Measurements from ENCODE around the gene CCDC121.
A peak's percentile ranks its signal among the peaks of the same experiment; 100 is the strongest.
"Not testable (repeated sequence)": the region's sequence is repeated elsewhere in the genome, so short reads cannot be mapped to it uniquely, and the experiment has no call there.

CCDC121 gene

GRCh38 chr2:27651056-27651455 lies 22.2 kb upstream of the CCDC121 start:
- DNase-seq (no peak), ATAC-seq (no peak)
- H3K36me3 Mint-ChIP-seq (ENCODE audit: low read depth) = peaks cover 68% of the 10 kb centered on the region
- no peaks in the 10 kb centered on the region for H3K9me3 Mint-ChIP-seq
- no peak overlapping the region for H3K4me3 Mint-ChIP-seq
- H3K4me1 Mint-ChIP-seq = peaks cover 22% of the 10 kb centered on the region
- no peak overlapping the region for H3K27ac Mint-ChIP-seq
- no peaks in the 10 kb centered on the region for H3K27me3 Mint-ChIP-seq

- no peak for ATAC-seq
- peaks cover 54% of the 10 kb centered on the region for H3K36me3 Mint-ChIP-seq (ENCODE audit: low read depth)
- H3K4me1 Mint-ChIP-seq = peaks cover 6% of the 10 kb centered on the region
- DNase-seq = no peak
- no peaks in the 10 kb centered on the region for H3K9me3 Mint-ChIP-seq
- peak overlapping the region; percentile 41 for H3K27ac Mint-ChIP-seq
- no peak overlapping the region for H3K4me3 Mint-ChIP-seq
- no peaks in the 10 kb centered on the region for H3K27me3 Mint-ChIP-seq
Observed at GRCh38 chr2:27647737-27648136, 18.9 kb upstream of the CCDC121 start.

GRCh38 chr2:27647289-27647688 lies 18.5 kb upstream of the CCDC121 start:
- Mint-ChIP-seq H3K9me3 (no peaks in the 10 kb centered on the region), H3K27me3 (no peaks in the 10 kb centered on the region), H3K4me3 (no peak overlapping the region), H3K27ac (no peak overlapping the region), H3K36me3 (ENCODE audit: low read depth) (peaks cover 51% of the 10 kb centered on the region), H3K4me1 (peaks cover 2% of the 10 kb centered on the region)
- DNase-seq (no peak), ATAC-seq (no peak)

- no peaks in the 10 kb centered on the region for H3K9me3 Mint-ChIP-seq
- DNase-seq (no peak), ATAC-seq (no peak)
- peaks cover 1% of the 10 kb centered on the region for H3K4me1 Mint-ChIP-seq
- H3K4me3 Mint-ChIP-seq = no peak overlapping the region
- peaks cover 55% of the 10 kb centered on the region for H3K36me3 Mint-ChIP-seq (ENCODE audit: low read depth)
- no peaks in the 10 kb centered on the region for H3K27me3 Mint-ChIP-seq
- no peak overlapping the region for H3K27ac Mint-ChIP-seq
Observed at GRCh38 chr2:27645197-27645596, 16.4 kb upstream of the CCDC121 start.

- Mint-ChIP-seq H3K27ac (no peak overlapping the region), H3K4me3 (no peak overlapping the region), H3K36me3 (ENCODE audit: low read depth) (peaks cover 51% of the 10 kb centered on the region), H3K4me1 (peaks cover 36% of the 10 kb centered on the region), H3K9me3 (no peaks in the 10 kb centered on the region), H3K27me3 (no peaks in the 10 kb centered on the region)
- no peak for DNase-seq
- ATAC-seq = no peak
Observed at GRCh38 chr2:27640722-27641245, 12.0 kb upstream of the CCDC121 start.

GRCh38 chr2:27638709-27639108 lies 9.9 kb upstream of the CCDC121 start:
- H3K4me3 Mint-ChIP-seq = peak overlapping the region; percentile 67
- ATAC-seq (peak; percentile 65), DNase-seq (no peak)
- no peaks in the 10 kb centered on the region for H3K9me3 Mint-ChIP-seq
- H3K27me3 Mint-ChIP-seq = no peaks in the 10 kb centered on the region
- peaks cover 41% of the 10 kb centered on the region for H3K4me1 Mint-ChIP-seq
- peak overlapping the region; percentile 96 for H3K27ac Mint-ChIP-seq
- peaks cover 60% of the 10 kb centered on the region for H3K36me3 Mint-ChIP-seq (ENCODE audit: low read depth)

GRCh38 chr2:27638037-27638637 lies 9.3 kb upstream of the CCDC121 start:
- Mint-ChIP-seq H3K27ac (peak overlapping the region; percentile 96), H3K9me3 (no peaks in the 10 kb centered on the region), H3K4me1 (peaks cover 41% of the 10 kb centered on the region), H3K4me3 (peak overlapping the region; percentile 67), H3K36me3 (ENCODE audit: low read depth) (peaks cover 60% of the 10 kb centered on the region), H3K27me3 (no peaks in the 10 kb centered on the region)
- ATAC-seq (peak; percentile 89), DNase-seq (no peak)

GRCh38 chr2:27636766-27637165 lies 8.0 kb upstream of the CCDC121 start:
- no peaks in the 10 kb centered on the region for H3K27me3 Mint-ChIP-seq
- ATAC-seq (no peak), DNase-seq (no peak)
- H3K27ac Mint-ChIP-seq = no peak overlapping the region
- H3K4me1 Mint-ChIP-seq = peaks cover 42% of the 10 kb centered on the region
- no peaks in the 10 kb centered on the region for H3K9me3 Mint-ChIP-seq
- no peak overlapping the region for H3K4me3 Mint-ChIP-seq
- H3K36me3 Mint-ChIP-seq (ENCODE audit: low read depth) = peaks cover 66% of the 10 kb centered on the region

GRCh38 chr2:27634291-27634690 lies 5.5 kb upstream of the CCDC121 start:
- Mint-ChIP-seq H3K36me3 (ENCODE audit: low read depth) (peaks cover 57% of the 10 kb centered on the region), H3K27me3 (no peaks in the 10 kb centered on the region), H3K9me3 (no peaks in the 10 kb centered on the region), H3K4me1 (peaks cover 32% of the 10 kb centered on the region), H3K27ac (no peak overlapping the region), H3K4me3 (no peak overlapping the region)
- DNase-seq (no peak), ATAC-seq (no peak)

GRCh38 chr2:27630257-27630656 lies 1.4 kb upstream of the CCDC121 start:
- not testable (repeated sequence) for H3K4me3 Mint-ChIP-seq, H3K4me1 Mint-ChIP-seq, DNase-seq, H3K9me3 Mint-ChIP-seq, H3K27ac Mint-ChIP-seq, ATAC-seq, H3K27me3 Mint-ChIP-seq
- peaks cover 39% of the 10 kb centered on the region for H3K36me3 Mint-ChIP-seq (ENCODE audit: low read depth)

- Mint-ChIP-seq H3K27me3 (no peaks in the 10 kb centered on the region), H3K36me3 (ENCODE audit: low read depth) (peaks cover 33% of the 10 kb centered on the region), H3K4me1 (peaks cover 2% of the 10 kb centered on the region), H3K4me3 (no peak overlapping the region), H3K27ac (no peak overlapping the region), H3K9me3 (no peaks in the 10 kb centered on the region)
- peak; percentile 53 for ATAC-seq
- no peak for DNase-seq
Observed at GRCh38 chr2:27627963-27628766, 647 bp downstream of the CCDC121 start.

- not testable (repeated sequence) for ATAC-seq, H3K27ac Mint-ChIP-seq, H3K4me3 Mint-ChIP-seq, H3K27me3 Mint-ChIP-seq, H3K9me3 Mint-ChIP-seq, H3K4me1 Mint-ChIP-seq, DNase-seq
- H3K36me3 Mint-ChIP-seq (ENCODE audit: low read depth) = peaks cover 35% of the 10 kb centered on the region
Observed at GRCh38 chr2:27626921-27627320, 1.9 kb downstream of the CCDC121 start.

GRCh38 chr2:27626323-27626722 lies 2.5 kb downstream of the CCDC121 start:
- DNase-seq, H3K27me3 Mint-ChIP-seq, H3K27ac Mint-ChIP-seq, ATAC-seq, H3K9me3 Mint-ChIP-seq, H3K4me1 Mint-ChIP-seq, H3K4me3 Mint-ChIP-seq: not testable (repeated sequence)
- peaks cover 34% of the 10 kb centered on the region for H3K36me3 Mint-ChIP-seq (ENCODE audit: low read depth)

GRCh38 chr2:27624943-27625342 lies 3.9 kb downstream of the CCDC121 start:
- H3K4me3 Mint-ChIP-seq = no peak overlapping the region
- H3K9me3 Mint-ChIP-seq = no peaks in the 10 kb centered on the region
- H3K4me1 Mint-ChIP-seq = no peaks in the 10 kb centered on the region
- H3K36me3 Mint-ChIP-seq (ENCODE audit: low read depth) = peaks cover 36% of the 10 kb centered on the region
- DNase-seq = no peak
- H3K27me3 Mint-ChIP-seq = no peaks in the 10 kb centered on the region
- no peak overlapping the region for H3K27ac Mint-ChIP-seq
- no peak for ATAC-seq

- ATAC-seq (no peak), DNase-seq (no peak)
- H3K4me1 Mint-ChIP-seq = no peaks in the 10 kb centered on the region
- H3K9me3 Mint-ChIP-seq = no peaks in the 10 kb centered on the region
- H3K4me3 Mint-ChIP-seq = no peak overlapping the region
- H3K27me3 Mint-ChIP-seq = no peaks in the 10 kb centered on the region
- peaks cover 43% of the 10 kb centered on the region for H3K36me3 Mint-ChIP-seq (ENCODE audit: low read depth)
- no peak overlapping the region for H3K27ac Mint-ChIP-seq
Observed at GRCh38 chr2:27622921-27623384, 5.9 kb downstream of the CCDC121 start.
